B cell (primary cell): ENCODE results near the gene JARID2.

Source experiments
- EZH2 ChIP-seq: IDR thresholded peaks from 2 replicates; pipeline ENCODE4 v1.6.1; 2012; ENCODE audit warnings: borderline replicate concordance, low read depth, mild to moderate bottlenecking, moderate library complexity, low read length; ENCODE audit not compliant: insufficient read depth, poor library complexity, severe bottlenecking
- TF ChIP-seq, protein P1 (sequence below): fragments of 200-600 bp; IDR thresholded peaks from one replicate; pipeline ENCODE4 v1.8.0; 2022; ENCODE audit warnings: antibody characterized with exemption, mild to moderate bottlenecking

DNA sequence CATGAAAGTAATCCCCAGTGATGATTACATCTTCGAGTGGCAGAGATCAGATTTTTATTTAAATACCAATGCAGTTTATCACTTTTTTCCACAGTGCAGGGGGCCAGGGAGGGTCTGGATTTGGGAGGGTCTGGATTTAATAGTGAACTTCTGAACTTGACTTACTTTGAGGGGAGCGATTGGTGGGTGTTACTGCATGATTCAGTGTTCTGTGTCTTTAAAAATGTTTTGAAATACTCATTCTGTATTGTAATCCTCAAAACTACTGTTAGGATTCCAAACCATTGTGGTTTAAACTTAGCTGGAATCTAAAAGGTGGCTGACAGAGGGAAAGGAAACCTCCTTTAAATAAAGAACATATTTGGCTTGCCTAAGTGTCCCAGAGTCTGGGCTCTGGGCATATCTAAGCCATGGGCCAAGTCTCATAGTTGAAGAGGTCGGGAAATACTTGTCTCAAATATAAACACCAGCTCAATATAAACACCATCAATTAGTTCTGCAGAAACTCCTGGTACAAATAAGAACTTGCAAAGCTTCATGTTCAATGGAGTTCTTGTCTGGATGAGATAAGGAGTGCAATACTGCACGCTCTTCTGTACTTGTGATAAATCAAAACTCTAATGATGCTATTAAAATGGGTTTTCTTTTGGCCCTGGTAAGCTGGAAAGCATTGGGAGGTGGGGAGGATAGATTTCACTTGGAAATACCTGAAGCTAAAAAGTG lies 14.4 kb downstream of the JARID2 start:
- TF ChIP-seq, protein P1, sequence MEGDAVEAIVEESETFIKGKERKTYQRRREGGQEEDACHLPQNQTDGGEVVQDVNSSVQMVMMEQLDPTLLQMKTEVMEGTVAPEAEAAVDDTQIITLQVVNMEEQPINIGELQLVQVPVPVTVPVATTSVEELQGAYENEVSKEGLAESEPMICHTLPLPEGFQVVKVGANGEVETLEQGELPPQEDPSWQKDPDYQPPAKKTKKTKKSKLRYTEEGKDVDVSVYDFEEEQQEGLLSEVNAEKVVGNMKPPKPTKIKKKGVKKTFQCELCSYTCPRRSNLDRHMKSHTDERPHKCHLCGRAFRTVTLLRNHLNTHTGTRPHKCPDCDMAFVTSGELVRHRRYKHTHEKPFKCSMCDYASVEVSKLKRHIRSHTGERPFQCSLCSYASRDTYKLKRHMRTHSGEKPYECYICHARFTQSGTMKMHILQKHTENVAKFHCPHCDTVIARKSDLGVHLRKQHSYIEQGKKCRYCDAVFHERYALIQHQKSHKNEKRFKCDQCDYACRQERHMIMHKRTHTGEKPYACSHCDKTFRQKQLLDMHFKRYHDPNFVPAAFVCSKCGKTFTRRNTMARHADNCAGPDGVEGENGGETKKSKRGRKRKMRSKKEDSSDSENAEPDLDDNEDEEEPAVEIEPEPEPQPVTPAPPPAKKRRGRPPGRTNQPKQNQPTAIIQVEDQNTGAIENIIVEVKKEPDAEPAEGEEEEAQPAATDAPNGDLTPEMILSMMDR = no peak
- TF ChIP-seq EZH2 = no peak
